A549 (cell line): ENCODE results near the gene TAS1R3. TPM values are rescaled to one million over a fixed set of nuclear protein-coding genes. Genes with fewer than 3 reads are reported as not detected.

Source experiments
- ATAC-seq, 2 experiments: fragments of 200-7000 bp in 1 of 2; fragments of >200 bp in 1 of 2; cut with Nextera tagmentation in 1 of 2; cut with Tn5 transposase in 1 of 2; 3 replicates each; pipeline versions ENCODE4 v1.8.0 to v1.9.1; 2018 to 2020; ENCODE audit warnings: mild to moderate bottlenecking in 1 of 2, moderate library complexity in 1 of 2
- CTCF ChIA-PET: fragments of 300-600 bp; sonication (Branson Sonifier 250); formaldehyde crosslinking; extraction: SDS; loops from one replicate; lab custom pipeline; 2021; ENCODE audit warnings: antibody characterized with exemption, inconsistent platforms; lab: Yijun Ruan, JAX
- POLR2A ChIA-PET: fragments of 350-600 bp; formaldehyde crosslinking; extraction: SDS; loops from one replicate; lab custom pipeline; 2021; ENCODE audit warnings: antibody characterized with exemption, inconsistent platforms; lab: Yijun Ruan, JAX
- DNase-seq, 2 experiments: peaks; one replicate each; pipeline versions ENCODE4 v3.0.0 to v3.0.0-alpha.2; 2011 to 2016; ENCODE audit warnings: low read depth in 1 of 2, low spot score in 1 of 2
- FAIRE-seq: peaks from 2 replicates; lab custom pipeline; 2011; peaks lifted over from hg19 to GRCh38; lab: Jason Lieb, UNC
- H3K27ac ChIP-seq, 2 experiments: fragments of >200 bp; sonication (Bioruptor Twin); formaldehyde crosslinking; 3 replicates each; pipeline ENCODE4 v1.5.1; 2016 to 2017
- H3K4me1 ChIP-seq: fragments of >200 bp; sonication (Bioruptor Twin); formaldehyde crosslinking; 3 replicates; pipeline ENCODE4 v1.6.1; 2016
- H3K4me2 ChIP-seq: fragments of >200 bp; sonication (Bioruptor Twin); formaldehyde crosslinking; 3 replicates; pipeline ENCODE4 v1.6.1; 2016
- H3K4me3 ChIP-seq: fragments of >200 bp; sonication (Bioruptor Twin); formaldehyde crosslinking; 3 replicates; pipeline ENCODE4 v1.5.1; 2016
- H3K9me3 ChIP-seq: fragments of >200 bp; sonication (Bioruptor Twin); formaldehyde crosslinking; 3 replicates; pipeline ENCODE4 v1.6.1; 2016
- CBX2 ChIP-seq: fragments of 200-600 bp; sonication (generic); IDR thresholded peaks from 2 replicates; pipeline ENCODE4 v1.6.1; 2016; ENCODE audit warnings: low read depth, mild to moderate bottlenecking, borderline replicate concordance
- HOXA7 ChIP-seq: fragments of 250-450 bp; sonication (Bioruptor Pico); IDR thresholded peaks from 2 replicates; pipeline ENCODE4 v1.5.0; 2020; ENCODE audit warnings: mild to moderate bottlenecking, moderate library complexity
- MYC ChIP-seq: IDR thresholded peaks from 2 replicates; pipeline ENCODE4 v1.6.1; 2012; ENCODE audit warnings: mild to moderate bottlenecking, inconsistent platforms, low read length, improper control_type of control experiment, borderline replicate concordance
- NPAS2 ChIP-seq: fragments of 250-450 bp; sonication (Bioruptor Pico); IDR thresholded peaks from 2 replicates; pipeline ENCODE4 v1.8.0; 2022; ENCODE audit warnings: mild to moderate bottlenecking, moderate library complexity, borderline replicate concordance
- NR3C1 ChIP-seq: fragments of >200 bp; sonication (Bioruptor Twin); formaldehyde crosslinking; IDR thresholded peaks from 3 replicates; pipeline ENCODE4 v1.6.1; 2017
- POLR2AphosphoS2 ChIP-seq: conservative IDR thresholded peaks from 2 replicates; pipeline ENCODE4 v1.6.1; 2012; ENCODE audit warnings: low read length, improper control_type of control experiment, inconsistent platforms
- RAD21 ChIP-seq, 2 experiments: fragments of >200 bp in 1 of 2; sonication (Bioruptor Twin) in 1 of 2; formaldehyde crosslinking in 1 of 2; IDR thresholded peaks in 1 of 2; conservative IDR thresholded peaks in 1 of 2; 2 replicates in 1 of 2; 3 replicates in 1 of 2; pipeline ENCODE4 v1.6.1; 2012 to 2018; ENCODE audit warnings: inconsistent platforms in 1 of 2
- WGBS: methylation state at CpG from one replicate; pipeline ENCODE4 v1.1.6; 2017; ENCODE audit errors: missing lambda C conversion rate; 5-methylcytosine and 5-hydroxymethylcytosine counted together
- polyA plus RNA-seq, 4 experiments: library from polyadenylated mRNA; depleted of rRNA in 3 of 4; stranded (reverse); fragments of >200 nt; fragmentation: RNase III in 1 of 4; extraction: RNeasy Plus Mini Kit Qiagen cat#74134 plus additional on column Dnase treatment in 1 of 4; gene quantifications; 2 replicates in 3 of 4; 3 replicates in 1 of 4; pipeline ENCODE4 v1.2.3, GENCODE V29; 2011 to 2017
- TF ChIP-seq, protein P1 (sequence below): fragments of >200 bp; sonication (Bioruptor Twin); formaldehyde crosslinking; IDR thresholded peaks from 2 replicates; pipeline ENCODE4 v1.6.1; 2016
- TF ChIP-seq, protein P2 (sequence below): IDR thresholded peaks from 2 replicates; pipeline ENCODE4 v1.6.1; 2012
- TF ChIP-seq, protein P3 (sequence below): fragments of 200-600 bp; sonication (generic); IDR thresholded peaks from 2 replicates; pipeline ENCODE4 v1.6.1; 2016; ENCODE audit warnings: antibody characterized with exemption, mild to moderate bottlenecking, moderate library complexity
- TF ChIP-seq, protein P4 (sequence below): fragments of >200 bp; sonication (Bioruptor Twin); formaldehyde crosslinking; IDR thresholded peaks from 3 replicates; pipeline ENCODE4 v1.5.1; 2016

Gene TAS1R3
- polyA plus RNA-seq, 2 of the 4 experiments (the other 2 are of a cell fraction): 0.05 to 0.15 TPM

DNA sequence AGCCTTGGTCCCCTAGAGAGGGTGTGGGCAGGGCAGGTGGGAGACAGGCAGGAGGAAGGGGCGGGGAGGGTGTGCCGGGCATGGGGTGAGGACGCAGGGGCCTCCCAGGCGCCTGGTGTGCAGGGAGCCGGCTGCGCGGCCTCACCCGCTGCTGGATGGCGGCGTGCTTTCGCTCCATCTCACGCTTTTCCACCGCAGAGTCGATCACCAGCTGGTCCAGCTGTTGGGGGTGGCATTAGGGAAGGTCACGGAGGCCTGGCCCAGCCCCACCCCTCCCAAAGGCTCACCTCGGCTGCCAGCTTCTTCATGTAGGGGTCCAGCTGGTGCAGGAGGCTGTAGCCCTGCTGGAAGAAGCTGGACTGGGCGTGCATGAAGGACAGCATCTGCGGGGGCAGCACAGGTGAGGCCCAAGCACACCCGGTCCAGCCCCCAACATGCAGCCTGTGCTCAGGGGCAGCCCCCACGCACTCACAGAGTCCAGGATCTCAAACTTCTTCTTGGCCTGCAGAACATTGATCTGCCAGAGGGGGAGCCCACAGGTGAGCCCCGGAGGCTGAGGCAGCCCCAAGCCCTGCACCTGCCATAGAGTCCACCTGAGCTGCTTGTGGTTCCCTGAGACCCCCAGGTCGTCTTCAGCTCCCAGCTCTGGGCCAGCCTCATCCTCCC is 31.3 kb upstream of the TAS1R3 start (continued):
- TF ChIP-seq POLR2AphosphoS2 (no peak), NPAS2 (no peak), CBX2 (no peak)

DNA sequence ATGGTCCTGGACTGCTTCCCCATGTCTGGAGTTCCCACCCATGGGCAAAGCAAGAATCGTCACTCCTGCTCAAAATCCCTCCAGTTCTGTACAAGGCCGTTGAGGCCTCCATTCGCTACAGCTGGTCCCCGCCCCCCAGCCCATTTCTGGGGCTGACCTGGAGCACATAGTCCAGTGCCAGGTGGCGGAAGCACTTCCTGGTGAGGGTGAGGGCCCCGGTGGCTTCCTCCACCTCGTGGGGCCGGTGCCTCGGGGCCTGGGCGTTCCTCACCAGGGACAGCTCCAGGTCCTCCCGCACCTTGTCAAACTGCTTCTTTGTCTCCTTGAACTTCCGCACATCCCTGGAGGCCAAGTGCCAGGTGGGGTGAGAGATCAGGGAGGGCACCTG is 30.7 kb upstream of the TAS1R3 start:
- 89% methylated on average over 3 of the region's 12 CpGs for WGBS
- Histone ChIP-seq H3K4me2 (no peak overlapping the region), H3K9me3 (no peaks in the 10 kb centered on the region), H3K4me1 (peaks cover 15% of the 10 kb centered on the region), H3K27ac (no peak overlapping the region), H3K4me3 (no peak overlapping the region)
- ATAC-seq (no peak), FAIRE-seq (no peak), DNase-seq (no peak)
- CTCF ChIA-PET: interaction anchor here (0.6 to 2.8 kb wide), 4 partner anchors 9 to 395 kb away, joined by 3 to 18 read pairs (median 6); partner anchors contain the start of gene AURKAIP1
- TF ChIP-seq, protein P1, sequence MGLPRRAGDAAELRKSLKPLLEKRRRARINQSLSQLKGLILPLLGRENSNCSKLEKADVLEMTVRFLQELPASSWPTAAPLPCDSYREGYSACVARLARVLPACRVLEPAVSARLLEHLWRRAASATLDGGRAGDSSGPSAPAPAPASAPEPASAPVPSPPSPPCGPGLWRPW: no peak
- TF ChIP-seq RAD21 (conservative IDR thresholded peaks at IDR 0.05 in 1 of 2, IDR thresholded peaks at IDR 0.05 in 1 of 2): no peak
- POLR2A ChIA-PET: no interaction called here

DNA sequence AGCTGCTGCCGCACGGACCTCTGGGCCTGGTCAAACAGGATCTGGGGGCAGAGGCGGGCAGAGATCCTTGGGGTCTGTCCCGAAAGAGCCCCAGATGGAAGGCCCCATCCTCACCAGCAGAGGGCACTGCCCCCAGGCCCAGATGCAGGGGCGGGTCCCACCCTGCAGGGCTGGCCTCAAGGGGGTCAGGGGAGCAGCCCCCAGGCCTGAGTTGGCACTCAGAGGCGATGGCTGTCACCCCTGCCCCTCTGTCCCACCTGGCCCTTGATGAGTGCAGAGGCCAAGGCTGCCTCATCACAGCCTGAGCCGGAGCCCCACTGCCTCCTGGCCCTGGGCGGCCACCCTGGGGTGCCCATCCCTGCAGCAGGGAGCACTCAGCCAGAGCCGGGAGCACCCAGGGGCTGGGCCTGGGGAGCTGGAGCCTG is 29.1 kb upstream of the TAS1R3 start:
- no CpG with 5 or more reads among the region's 9 CpGs for WGBS
- Histone ChIP-seq H3K4me1 (peaks cover 31% of the 10 kb centered on the region), H3K4me3 (no peak overlapping the region), H3K27ac (no peak overlapping the region), H3K9me3 (no peaks in the 10 kb centered on the region), H3K4me2 (no peak overlapping the region)
- POLR2A ChIA-PET: no interaction called here
- DNase-seq (no peak), FAIRE-seq (no peak)
- CTCF ChIA-PET: interaction anchor here (0.8 to 2.8 kb wide), 3 partner anchors 9 to 70 kb away, joined by 3 to 18 read pairs (median 4); no protein-coding TSS in a partner anchor
- TF ChIP-seq NR3C1 (no peak), MYC (no peak), HOXA7 (CRISPR knock-in tag) (no peak)
- TF ChIP-seq, protein P2, sequence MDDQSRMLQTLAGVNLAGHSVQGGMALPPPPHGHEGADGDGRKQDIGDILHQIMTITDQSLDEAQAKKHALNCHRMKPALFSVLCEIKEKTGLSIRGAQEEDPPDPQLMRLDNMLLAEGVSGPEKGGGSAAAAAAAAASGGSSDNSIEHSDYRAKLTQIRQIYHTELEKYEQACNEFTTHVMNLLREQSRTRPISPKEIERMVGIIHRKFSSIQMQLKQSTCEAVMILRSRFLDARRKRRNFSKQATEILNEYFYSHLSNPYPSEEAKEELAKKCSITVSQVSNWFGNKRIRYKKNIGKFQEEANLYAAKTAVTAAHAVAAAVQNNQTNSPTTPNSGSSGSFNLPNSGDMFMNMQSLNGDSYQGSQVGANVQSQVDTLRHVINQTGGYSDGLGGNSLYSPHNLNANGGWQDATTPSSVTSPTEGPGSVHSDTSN: no peak
- TF ChIP-seq, protein P3, sequence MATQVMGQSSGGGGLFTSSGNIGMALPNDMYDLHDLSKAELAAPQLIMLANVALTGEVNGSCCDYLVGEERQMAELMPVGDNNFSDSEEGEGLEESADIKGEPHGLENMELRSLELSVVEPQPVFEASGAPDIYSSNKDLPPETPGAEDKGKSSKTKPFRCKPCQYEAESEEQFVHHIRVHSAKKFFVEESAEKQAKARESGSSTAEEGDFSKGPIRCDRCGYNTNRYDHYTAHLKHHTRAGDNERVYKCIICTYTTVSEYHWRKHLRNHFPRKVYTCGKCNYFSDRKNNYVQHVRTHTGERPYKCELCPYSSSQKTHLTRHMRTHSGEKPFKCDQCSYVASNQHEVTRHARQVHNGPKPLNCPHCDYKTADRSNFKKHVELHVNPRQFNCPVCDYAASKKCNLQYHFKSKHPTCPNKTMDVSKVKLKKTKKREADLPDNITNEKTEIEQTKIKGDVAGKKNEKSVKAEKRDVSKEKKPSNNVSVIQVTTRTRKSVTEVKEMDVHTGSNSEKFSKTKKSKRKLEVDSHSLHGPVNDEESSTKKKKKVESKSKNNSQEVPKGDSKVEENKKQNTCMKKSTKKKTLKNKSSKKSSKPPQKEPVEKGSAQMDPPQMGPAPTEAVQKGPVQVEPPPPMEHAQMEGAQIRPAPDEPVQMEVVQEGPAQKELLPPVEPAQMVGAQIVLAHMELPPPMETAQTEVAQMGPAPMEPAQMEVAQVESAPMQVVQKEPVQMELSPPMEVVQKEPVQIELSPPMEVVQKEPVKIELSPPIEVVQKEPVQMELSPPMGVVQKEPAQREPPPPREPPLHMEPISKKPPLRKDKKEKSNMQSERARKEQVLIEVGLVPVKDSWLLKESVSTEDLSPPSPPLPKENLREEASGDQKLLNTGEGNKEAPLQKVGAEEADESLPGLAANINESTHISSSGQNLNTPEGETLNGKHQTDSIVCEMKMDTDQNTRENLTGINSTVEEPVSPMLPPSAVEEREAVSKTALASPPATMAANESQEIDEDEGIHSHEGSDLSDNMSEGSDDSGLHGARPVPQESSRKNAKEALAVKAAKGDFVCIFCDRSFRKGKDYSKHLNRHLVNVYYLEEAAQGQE: no peak
- TF ChIP-seq, protein P4, sequence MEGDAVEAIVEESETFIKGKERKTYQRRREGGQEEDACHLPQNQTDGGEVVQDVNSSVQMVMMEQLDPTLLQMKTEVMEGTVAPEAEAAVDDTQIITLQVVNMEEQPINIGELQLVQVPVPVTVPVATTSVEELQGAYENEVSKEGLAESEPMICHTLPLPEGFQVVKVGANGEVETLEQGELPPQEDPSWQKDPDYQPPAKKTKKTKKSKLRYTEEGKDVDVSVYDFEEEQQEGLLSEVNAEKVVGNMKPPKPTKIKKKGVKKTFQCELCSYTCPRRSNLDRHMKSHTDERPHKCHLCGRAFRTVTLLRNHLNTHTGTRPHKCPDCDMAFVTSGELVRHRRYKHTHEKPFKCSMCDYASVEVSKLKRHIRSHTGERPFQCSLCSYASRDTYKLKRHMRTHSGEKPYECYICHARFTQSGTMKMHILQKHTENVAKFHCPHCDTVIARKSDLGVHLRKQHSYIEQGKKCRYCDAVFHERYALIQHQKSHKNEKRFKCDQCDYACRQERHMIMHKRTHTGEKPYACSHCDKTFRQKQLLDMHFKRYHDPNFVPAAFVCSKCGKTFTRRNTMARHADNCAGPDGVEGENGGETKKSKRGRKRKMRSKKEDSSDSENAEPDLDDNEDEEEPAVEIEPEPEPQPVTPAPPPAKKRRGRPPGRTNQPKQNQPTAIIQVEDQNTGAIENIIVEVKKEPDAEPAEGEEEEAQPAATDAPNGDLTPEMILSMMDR: peak; percentile 30; the same call in 1 of the 3 replicates
- TF ChIP-seq, all 56 proteins: peak for 1
- peak in 1 of 2 experiments; percentile 24; a peak in 2 of 6 replicates for ATAC-seq
